SK-N-MC (cell line): ENCODE data around the gene COL18A1.

ENCODE experiments used
- EZH2 ChIP-seq: fragments of 200-600 bp; sonication (generic); IDR thresholded peaks from one replicate; pipeline ENCODE4 v1.6.1; 2017; ENCODE audit warnings: antibody characterized with exemption
- FOXP2 ChIP-seq: optimal IDR thresholded peaks from 2 replicates; pipeline ENCODE3; 2011; ENCODE audit warnings: mild to moderate bottlenecking, moderate library complexity; ENCODE audit not compliant: insufficient read depth; ENCODE audit errors: extremely low read length, control extremely low read depth
- POLR2AphosphoS5 ChIP-seq: IDR thresholded peaks from 2 replicates; pipeline ENCODE4 v1.6.1; 2012; ENCODE audit warnings: mild to moderate bottlenecking, low read depth, low read length, borderline replicate concordance

DNA sequence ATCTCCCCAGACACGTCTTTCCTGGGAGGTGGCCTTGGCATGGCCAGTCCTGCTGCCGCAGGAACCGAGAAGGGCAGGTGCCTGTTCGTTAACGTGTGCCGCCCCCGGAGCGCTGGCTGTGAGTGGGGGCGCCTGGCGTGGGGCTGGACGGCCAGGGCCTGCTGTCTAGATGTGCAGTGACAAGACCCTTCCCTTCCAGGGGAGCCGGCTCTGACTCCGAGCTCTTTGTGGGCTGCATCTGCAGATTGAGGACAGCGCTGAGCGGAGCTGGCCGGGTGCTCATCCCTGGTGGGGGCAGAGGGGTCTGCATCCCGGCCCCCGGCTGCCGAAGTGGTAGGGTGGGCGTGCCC, 13.0 kb downstream of the COL18A1 start:
- TF ChIP-seq FOXP2 (no peak), EZH2 (no peak), POLR2AphosphoS5 (no peak)
